Measurements from ENCODE around the gene TYSND1.

- TF ChIP-seq POLR2AphosphoS5 (IDR thresholded peaks at IDR 0.05; ENCODE audit: low read depth, low read length) (no peak), POLR2A (IDR thresholded peaks at IDR 0.05; ENCODE audit: low read depth, low read length) (no peak), SPI1 (IDR thresholded peaks at IDR 0.05; ENCODE audit: low read depth, low read length) (no peak), TAF1 (IDR thresholded peaks at IDR 0.05; ENCODE audit: low read depth, low read length) (no peak), POU2F2 (IDR thresholded peaks at IDR 0.05; ENCODE audit: low read depth, low read length) (no peak)
Measured at GRCh38 chr10:70119623-70120022, 26.9 kb downstream of the TYSND1 start.
